22Rv1 (cell line): ENCODE results near the gene TRAIP.
"Not testable (repeated sequence)": the region's sequence is repeated elsewhere in the genome, so short reads cannot be mapped to it uniquely, and the experiment has no call there.

Source experiments
- H3K27ac ChIP-seq: fragments of 450-650 bp; 2 replicates; pipeline ENCODE4 v1.5.1; 2017
- CTCF ChIP-seq: fragments of 450-650 bp; IDR thresholded peaks from 2 replicates; pipeline ENCODE4 v1.5.1; 2017; ENCODE audit warnings: mild to moderate bottlenecking
- ZFX ChIP-seq: fragments of 450-650 bp; IDR thresholded peaks from 2 replicates; pipeline ENCODE4 v1.6.1; 2017; ENCODE audit warnings: antibody characterized with exemption, borderline replicate concordance

The TRAIP gene

GRCh38 chr3:49841806-49842205 is 14.6 kb downstream of the TRAIP start:
- H3K27ac ChIP-seq: no peak overlapping the region
- TF ChIP-seq CTCF (no peak), ZFX (no peak)

- TF ChIP-seq CTCF: peak; percentile 34
- no peak for TF ChIP-seq ZFX
- H3K27ac ChIP-seq: no peak overlapping the region
Measured at GRCh38 chr3:49841126-49841696, 15.2 kb downstream of the TRAIP start.

GRCh38 chr3:49840388-49840787 is 16.0 kb downstream of the TRAIP start:
- H3K27ac ChIP-seq: no peak overlapping the region

DNA sequence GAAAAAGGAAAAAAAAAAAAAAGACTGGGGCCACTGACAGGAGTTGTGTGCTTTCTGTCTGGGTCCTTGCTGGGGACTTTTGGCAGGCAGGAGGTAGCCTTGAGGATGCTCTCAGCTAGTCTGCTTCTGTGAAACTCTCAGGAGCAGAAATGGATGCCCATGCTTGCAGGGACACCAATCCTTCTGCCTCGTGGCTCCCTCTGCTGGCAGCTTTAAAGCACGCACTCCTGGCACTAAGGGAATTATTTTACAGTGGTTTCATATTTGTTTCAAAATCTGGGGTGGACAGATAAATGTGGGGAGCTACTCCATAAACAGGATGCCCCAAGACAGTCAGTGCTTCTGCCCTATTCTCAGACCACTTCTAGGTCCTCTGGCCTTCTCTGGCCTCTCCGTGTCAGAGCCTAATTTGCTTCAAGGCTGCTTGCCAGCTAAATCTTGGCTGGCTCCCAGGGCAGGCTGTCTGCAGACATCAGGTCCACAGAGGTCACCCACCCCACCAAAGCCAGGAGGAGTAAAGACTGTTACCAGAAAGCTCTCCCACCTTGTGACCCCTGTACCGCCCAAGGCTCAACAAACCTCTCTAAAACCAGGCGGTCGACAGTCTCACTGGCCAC is 17.1 kb downstream of the TRAIP start:
- TF ChIP-seq ZFX (no peak), CTCF (peak; percentile 94)
- no peak overlapping the region for H3K27ac ChIP-seq

More at GRCh38 chr3:49840388-49840787, 16.0 kb downstream of the TRAIP start:
- no peak for TF ChIP-seq CTCF
- TF ChIP-seq ZFX: no peak

DNA sequence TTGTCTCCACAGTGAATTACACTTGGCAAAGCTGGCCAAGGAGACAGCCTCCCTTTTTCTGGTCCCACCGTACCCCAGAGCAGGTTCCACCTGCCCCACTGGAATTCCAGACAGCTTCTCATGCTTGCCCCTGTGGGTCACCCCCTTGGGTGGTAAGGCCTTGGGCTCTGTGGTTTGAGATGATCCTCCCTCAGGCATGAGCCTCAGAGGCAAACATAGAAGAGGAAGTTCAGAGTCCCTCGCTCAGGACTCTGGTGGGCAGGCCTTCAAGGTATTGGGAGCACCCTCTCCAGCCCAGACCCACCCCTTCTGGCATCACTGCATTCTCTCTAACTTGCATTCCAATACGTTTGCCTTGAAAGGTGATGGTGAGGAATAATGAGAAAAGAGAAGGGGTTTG is 25.0 kb downstream of the TRAIP start:
- H3K27ac ChIP-seq: no peak overlapping the region
- TF ChIP-seq ZFX (no peak), CTCF (no peak)

DNA sequence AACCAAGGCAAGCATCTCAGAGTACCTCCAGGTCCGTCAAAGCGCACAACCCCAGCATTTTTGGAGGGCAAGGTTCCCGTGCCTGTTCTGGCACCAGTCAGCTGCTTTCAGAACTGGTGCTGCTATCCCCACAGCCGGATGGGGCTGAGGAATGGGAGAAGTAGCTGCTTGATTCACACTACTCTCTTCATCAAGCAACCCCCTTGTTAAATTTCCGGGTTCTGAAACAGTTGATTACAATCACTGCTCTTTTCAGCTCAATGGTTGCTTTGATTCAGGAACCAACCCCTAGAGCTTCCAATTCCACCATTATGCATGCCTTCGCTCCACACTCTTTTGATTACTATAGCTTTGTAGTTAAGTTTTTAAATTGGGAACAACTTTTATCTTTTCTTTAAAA is 30.3 kb downstream of the TRAIP start:
- TF ChIP-seq CTCF: no peak
- no peak for TF ChIP-seq ZFX

DNA sequence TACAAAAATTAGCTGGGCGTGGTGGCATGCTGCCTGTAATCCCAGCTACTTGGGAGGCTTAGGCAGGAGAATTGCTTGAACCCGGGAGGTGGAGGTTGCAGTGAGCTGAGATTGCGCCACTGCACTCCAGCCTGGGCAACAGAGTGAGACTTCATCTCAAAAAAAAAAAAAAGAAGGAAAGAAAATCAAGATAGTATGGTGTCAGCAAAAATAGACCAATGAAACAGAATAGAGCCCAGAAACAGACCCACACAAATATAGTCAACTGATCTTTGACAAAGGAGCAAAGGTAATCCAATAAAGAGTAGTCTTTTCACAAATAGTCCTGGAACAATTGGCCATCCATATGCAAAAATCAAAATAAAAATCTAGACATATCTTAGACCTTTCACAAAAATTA is 33.2 kb downstream of the TRAIP start:
- not testable (repeated sequence) for H3K27ac ChIP-seq

More for the DNA sequence above, 30.3 kb downstream of the TRAIP start:
- no peak overlapping the region; the same call in 1 of the 2 replicates for H3K27ac ChIP-seq
